Thyroid gland (tissue), 4 donors: ENCODE data around the gene USP44. TPM values are rescaled to one million over a fixed set of nuclear protein-coding genes. Genes with fewer than 3 reads are reported as not detected.

ENCODE experiments used
- DNase-seq, 2 donors: peaks; one replicate each; pipeline ENCODE4 v3.0.0-alpha.2; 2019
- H3K27ac ChIP-seq, 3 donors: fragments of 200-600 bp; sonication (generic); 1 replicate in 2 of 3; 2 replicates in 1 of 3; pipeline ENCODE4 v1.5.1; 2016 to 2019; ENCODE audit warnings: mild to moderate bottlenecking in 1 of 3, moderate library complexity in 1 of 3
- H3K27me3 ChIP-seq: fragments of 200-600 bp; sonication (generic); one replicate; pipeline ENCODE4 v1.5.1; 2019
- H3K36me3 ChIP-seq, 2 donors: fragments of 200-600 bp; sonication (generic); one replicate each; pipeline ENCODE4 v1.5.1; 2016 to 2019
- H3K4me1 ChIP-seq, 2 donors: fragments of 200-600 bp; sonication (generic); one replicate each; pipeline ENCODE4 v1.5.1; 2017 to 2019
- H3K4me3 ChIP-seq, 3 donors: fragments of 200-600 bp; sonication (generic); replicated peaks in 1 of 3; 1 replicate in 2 of 3; 2 replicates in 1 of 3; pipeline ENCODE4 v1.5.1; 2016; ENCODE audit warnings: mild to moderate bottlenecking in 1 of 3
- H3K9me3 ChIP-seq: fragments of 200-600 bp; sonication (generic); one replicate; pipeline ENCODE4 v1.5.1; 2017
- POLR2A ChIP-seq, 2 donors: fragments of 450-650 bp; IDR thresholded peaks; one replicate each; pipeline ENCODE4 v1.6.1; 2017; ENCODE audit warnings: antibody characterized with exemption in 2 of 2, mild to moderate bottlenecking in 2 of 2, moderate library complexity in 1 of 2
- WGBS, 2 donors: methylation state at CpG; one replicate each; pipeline ENCODE4 v1.1.5; 2017; 5-methylcytosine and 5-hydroxymethylcytosine counted together
- intact Hi-C: fragments of 100-400 bp; cut with DNase I; formaldehyde crosslinking; loops from one replicate; pipeline ENCODE4 v1.15.1; 2023
- total RNA-seq, 4 donors: library from RNA; depleted of rRNA; stranded (reverse); fragments of >200 nt; gene quantifications; one replicate each; pipeline ENCODE4 v1.2.3, GENCODE V29; 2016
- TF ChIP-seq, protein P1 (sequence below), 6 experiments: fragments of 200-600 bp in 3 of 6; fragments of 450-650 bp in 3 of 6; sonication (generic) in 3 of 6; IDR thresholded peaks; one replicate each; pipeline ENCODE4 v1.5.1; 2016 to 2019; ENCODE audit warnings: antibody characterized with exemption in 6 of 6, mild to moderate bottlenecking in 2 of 6, inconsistent platforms in 1 of 6, moderate library complexity in 1 of 6

Gene USP44
- total RNA-seq, 4 donors from 2014 or later = 2.8 to 9.1 (median 6.3) TPM

DNA sequence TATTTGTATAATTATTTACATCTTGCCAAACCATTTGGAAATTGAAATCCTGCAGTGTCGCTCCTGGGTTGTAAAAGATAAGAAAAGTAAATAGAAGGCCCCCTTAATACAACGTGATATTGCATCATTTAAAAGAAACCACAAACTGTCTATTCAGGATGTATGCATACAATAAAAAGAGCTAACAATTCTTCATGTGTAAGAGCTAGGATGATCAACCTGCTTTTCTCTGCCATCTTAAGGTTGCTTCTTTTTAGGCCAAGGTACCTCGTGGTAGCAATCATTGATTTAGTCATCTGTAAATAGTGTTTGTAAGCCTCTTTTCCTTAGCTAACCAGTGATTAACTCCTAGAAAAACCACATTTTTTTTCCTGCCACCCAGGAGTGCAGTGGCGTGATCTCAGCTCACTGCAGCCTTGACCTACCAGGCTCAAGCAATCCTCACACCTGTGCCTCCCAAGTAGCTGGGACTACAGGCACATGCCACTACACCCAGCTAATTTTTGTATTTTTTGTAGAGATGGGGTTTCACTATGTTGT lies 3.3 kb upstream of the USP44 start:
- no peak overlapping the region for H3K4me3 ChIP-seq
- peak in 1 of 2 donors; percentile 13 for DNase-seq
- H3K9me3 ChIP-seq = no peaks in the 10 kb centered on the region
- TF ChIP-seq, protein P1, sequence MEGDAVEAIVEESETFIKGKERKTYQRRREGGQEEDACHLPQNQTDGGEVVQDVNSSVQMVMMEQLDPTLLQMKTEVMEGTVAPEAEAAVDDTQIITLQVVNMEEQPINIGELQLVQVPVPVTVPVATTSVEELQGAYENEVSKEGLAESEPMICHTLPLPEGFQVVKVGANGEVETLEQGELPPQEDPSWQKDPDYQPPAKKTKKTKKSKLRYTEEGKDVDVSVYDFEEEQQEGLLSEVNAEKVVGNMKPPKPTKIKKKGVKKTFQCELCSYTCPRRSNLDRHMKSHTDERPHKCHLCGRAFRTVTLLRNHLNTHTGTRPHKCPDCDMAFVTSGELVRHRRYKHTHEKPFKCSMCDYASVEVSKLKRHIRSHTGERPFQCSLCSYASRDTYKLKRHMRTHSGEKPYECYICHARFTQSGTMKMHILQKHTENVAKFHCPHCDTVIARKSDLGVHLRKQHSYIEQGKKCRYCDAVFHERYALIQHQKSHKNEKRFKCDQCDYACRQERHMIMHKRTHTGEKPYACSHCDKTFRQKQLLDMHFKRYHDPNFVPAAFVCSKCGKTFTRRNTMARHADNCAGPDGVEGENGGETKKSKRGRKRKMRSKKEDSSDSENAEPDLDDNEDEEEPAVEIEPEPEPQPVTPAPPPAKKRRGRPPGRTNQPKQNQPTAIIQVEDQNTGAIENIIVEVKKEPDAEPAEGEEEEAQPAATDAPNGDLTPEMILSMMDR (IDR thresholded peaks at IDR 0.05) = no peak
- TF ChIP-seq POLR2A (IDR thresholded peaks at IDR 0.05) = no peak
- intact Hi-C loops = no loop called here
- no peaks in the 10 kb centered on the region for H3K27me3 ChIP-seq
- WGBS, 2 donors = 51 to 56% methylated on average over 4 of the region's 4 CpGs
- no peaks in the 10 kb centered on the region for H3K4me1 ChIP-seq
- no peaks in the 10 kb centered on the region for H3K36me3 ChIP-seq
- H3K27ac ChIP-seq = no peak overlapping the region

DNA sequence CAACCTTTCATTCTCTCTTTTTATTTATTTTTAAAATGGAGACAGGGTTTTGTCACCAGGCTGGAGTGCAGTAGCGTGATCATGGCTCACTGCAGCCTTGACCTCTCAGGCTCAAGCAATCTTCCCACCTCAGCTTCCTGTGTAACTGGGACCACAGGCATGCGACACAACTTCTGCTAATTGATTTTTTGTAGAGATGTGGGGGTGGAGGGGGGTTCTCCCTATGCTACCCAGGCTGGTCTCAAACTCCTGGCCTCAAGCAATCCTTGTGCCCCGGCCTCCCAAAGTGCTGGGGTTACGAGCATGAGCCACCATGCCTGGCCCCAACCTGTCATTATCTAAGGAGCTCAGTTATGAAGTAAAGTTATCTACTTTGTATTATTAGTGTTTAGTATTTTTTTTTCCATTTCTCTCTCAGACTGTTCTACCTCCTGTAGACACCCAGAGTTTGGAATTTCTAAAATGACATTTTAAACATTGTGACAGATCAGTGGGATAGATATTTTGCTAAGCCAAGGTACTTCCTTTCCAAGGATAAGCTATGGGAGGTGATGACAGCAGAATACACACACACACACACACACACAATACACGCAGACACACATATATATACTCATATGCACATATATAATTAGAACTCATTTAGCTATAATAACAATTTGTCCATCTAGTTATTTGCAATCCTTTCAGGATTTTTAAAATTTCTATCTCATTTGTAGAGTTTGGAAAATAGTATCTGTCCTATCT lies 2.1 kb upstream of the USP44 start:
- Histone ChIP-seq H3K27me3 (no peaks in the 10 kb centered on the region), H3K4me3 (no peak overlapping the region), H3K4me1 (peaks cover 0 to 3% of the 10 kb centered on the region in 2 donors), H3K27ac (no peak overlapping the region), H3K36me3 (no peaks in the 10 kb centered on the region), H3K9me3 (no peaks in the 10 kb centered on the region)
- WGBS, 2 donors = 91 to 95% methylated on average over 5 of the region's 5 CpGs
- TF ChIP-seq POLR2A (IDR thresholded peaks at IDR 0.05) = no peak
- TF ChIP-seq, protein P1 (IDR thresholded peaks at IDR 0.05) = no peak
- no peak for DNase-seq
- intact Hi-C loops = no loop called here

DNA sequence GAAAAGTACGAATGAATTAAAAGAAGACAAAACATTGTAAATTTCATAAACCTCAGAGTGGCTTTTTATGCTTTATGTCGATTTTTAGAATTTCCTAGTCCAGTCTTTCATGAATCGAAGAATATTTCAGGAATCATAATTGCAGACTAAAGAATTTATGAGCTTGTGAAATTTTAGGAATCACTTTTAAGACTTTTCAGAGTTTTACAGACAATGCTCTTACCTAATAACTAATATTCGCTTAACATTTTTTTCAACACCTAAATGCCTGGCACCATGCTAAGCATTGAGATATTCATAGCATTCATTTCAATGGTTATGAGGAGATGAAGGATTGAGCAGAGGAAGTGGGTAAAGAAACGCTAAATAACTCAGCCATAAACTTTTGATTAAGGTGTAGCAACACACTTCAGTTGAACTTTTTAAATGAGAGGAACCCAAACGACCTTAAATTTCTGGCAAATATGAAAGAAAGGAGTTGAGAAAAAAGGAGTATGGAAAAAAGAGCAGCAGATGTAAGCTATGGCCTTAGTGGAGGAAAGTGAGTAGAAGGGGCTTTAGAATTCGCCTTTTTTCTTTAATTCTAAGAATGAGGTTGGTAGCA lies 739 bp upstream of the USP44 start:
- H3K27me3 ChIP-seq = no peaks in the 10 kb centered on the region
- intact Hi-C loops = no loop called here
- no peak for DNase-seq
- H3K9me3 ChIP-seq = no peaks in the 10 kb centered on the region
- TF ChIP-seq POLR2A (IDR thresholded peaks at IDR 0.05) = no peak
- TF ChIP-seq, protein P1 (IDR thresholded peaks at IDR 0.05) = no peak
- H3K4me1 ChIP-seq = peaks cover 0 to 3% of the 10 kb centered on the region in 2 donors
- no peaks in the 10 kb centered on the region for H3K36me3 ChIP-seq
- no peak overlapping the region for H3K27ac ChIP-seq
- no peak overlapping the region for H3K4me3 ChIP-seq
- WGBS, 2 donors = 71 to 76% methylated on average over 7 of the region's 7 CpGs

DNA sequence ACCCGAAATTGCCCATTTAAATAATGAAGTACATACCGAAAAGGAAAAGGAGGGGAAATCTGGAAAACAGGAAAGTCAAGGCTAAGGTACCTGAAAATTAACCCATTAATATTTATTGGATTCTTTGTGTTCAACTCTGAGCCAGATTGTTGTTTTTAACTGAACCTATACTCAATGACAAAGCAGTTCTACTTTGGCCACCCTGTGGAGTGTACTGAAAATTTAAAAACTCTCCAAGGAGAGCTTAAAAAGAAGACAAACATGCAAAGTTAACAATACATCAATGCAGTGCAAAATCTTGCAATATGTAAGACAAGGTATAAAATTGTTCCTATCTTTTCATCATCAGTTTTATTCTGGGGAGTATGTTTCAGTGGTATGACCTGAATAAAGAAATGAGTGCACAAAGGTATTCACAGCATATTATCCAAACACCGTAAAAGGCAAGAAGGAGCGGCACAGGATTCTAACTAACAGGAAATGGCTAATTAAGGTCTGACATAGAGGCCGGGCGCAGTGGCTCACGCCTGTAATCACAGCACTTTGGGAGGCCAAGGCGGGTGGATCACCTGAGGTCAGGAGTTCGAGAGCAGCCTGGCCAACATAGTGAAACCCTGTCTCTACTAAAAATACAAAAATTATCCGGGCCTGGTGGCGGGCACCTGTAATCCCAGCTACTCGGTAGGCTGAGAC lies 1.7 kb downstream of the USP44 start:
- H3K27me3 ChIP-seq = no peaks in the 10 kb centered on the region
- H3K4me1 ChIP-seq = peaks cover 0 to 3% of the 10 kb centered on the region in 2 donors
- H3K9me3 ChIP-seq = no peaks in the 10 kb centered on the region
- TF ChIP-seq, protein P1 (IDR thresholded peaks at IDR 0.05) = no peak
- no peak for TF ChIP-seq POLR2A (IDR thresholded peaks at IDR 0.05)
- intact Hi-C loops = no loop called here
- no peaks in the 10 kb centered on the region for H3K36me3 ChIP-seq
- WGBS, 2 donors = 64 to 74% methylated on average over 12 of the region's 12 CpGs
- no peak overlapping the region for H3K27ac ChIP-seq
- peak overlapping the region in 2 of 3 donors; percentile 3 to 87 for H3K4me3 ChIP-seq
- no peak for DNase-seq
